Activated CD4-positive, alpha-beta T cell treated with anti-CD3 and anti-CD28 coated beads, Interleukin-2, Interleukin-4, amounts not matched to agents 100 ng/mL and 50 ng/mL, durations not matched to agents 16 hours and 8 hours (primary cell): ENCODE results near the gene WASF1.

Experiments used
- DNase-seq: peaks from one replicate; pipeline ENCODE4 v3.0.0-alpha.2; 2020; ENCODE audit warnings: low spot score

WASF1 gene

GRCh38 chr6:110179406-110180227, at the start of gene WASF1:
WASF1 (minus strand) TSS chr6:110179670; CDS start chr6:110127601, 52,069 bp downstream.
- DNase-seq, result peak; percentile 92

- no peak for DNase-seq
Observed at GRCh38 chr6:110226261-110226660, 46.8 kb upstream of the WASF1 start.

GRCh38 chr6:110221738-110222137, 42.3 kb upstream of the WASF1 start:
- DNase-seq, result no peak

GRCh38 chr6:110217266-110217665, 37.8 kb upstream of the WASF1 start:
- no peak for DNase-seq

GRCh38 chr6:110216140-110216539, 36.7 kb upstream of the WASF1 start:
- DNase-seq, result no peak

- no peak for DNase-seq
Observed at GRCh38 chr6:110214338-110214737, 34.9 kb upstream of the WASF1 start.

- DNase-seq, result no peak
Observed at GRCh38 chr6:110211753-110212152, 32.3 kb upstream of the WASF1 start.

- DNase-seq, result no peak
Observed at GRCh38 chr6:110207652-110208051, 28.2 kb upstream of the WASF1 start.

GRCh38 chr6:110201151-110201884, 21.8 kb upstream of the WASF1 start:
- DNase-seq, result no peak

- DNase-seq, result no peak
Observed at GRCh38 chr6:110198561-110198960, 19.1 kb upstream of the WASF1 start.

GRCh38 chr6:110196874-110197273, 17.4 kb upstream of the WASF1 start:
- no peak for DNase-seq

GRCh38 chr6:110195639-110196038, 16.2 kb upstream of the WASF1 start:
- DNase-seq, result no peak

- no peak for DNase-seq
Observed at GRCh38 chr6:110191477-110191876, 12.0 kb upstream of the WASF1 start.

- DNase-seq, result no peak
Observed at GRCh38 chr6:110190726-110191125, 11.3 kb upstream of the WASF1 start.

GRCh38 chr6:110188791-110189190, 9.3 kb upstream of the WASF1 start:
- no peak for DNase-seq

- no peak for DNase-seq
Observed at GRCh38 chr6:110185879-110186278, 6.4 kb upstream of the WASF1 start.

GRCh38 chr6:110183292-110183885, 3.9 kb upstream of the WASF1 start:
- no peak for DNase-seq

- DNase-seq, result no peak
Observed at GRCh38 chr6:110181131-110182030, 1.9 kb upstream of the WASF1 start.

GRCh38 chr6:110180228-110181008, 948 bp upstream of the WASF1 start, which contains the start of gene CDC40:
CDC40 (plus strand) TSS chr6:110180427; CDS start chr6:110180445, 18 bp downstream.
- peak; percentile 62 for DNase-seq

- DNase-seq, result peak; percentile 35
Observed at GRCh38 chr6:110178626-110179405, 654 bp downstream of the WASF1 start.
